Left renal cortex interstitium (tissue), 4 donors: Measurements from ENCODE around the gene UGGT1. TPM values are rescaled to one million over a fixed set of nuclear protein-coding genes. Genes with fewer than 3 reads are reported as not detected.
A peak's percentile ranks its signal among the peaks of the same experiment; 100 is the strongest.
"Not testable (repeated sequence)": the region's sequence is repeated elsewhere in the genome, so short reads cannot be mapped to it uniquely, and the experiment has no call there.

Experiments
- DNase-seq, 4 donors: peaks; one replicate each; pipeline ENCODE4 v3.0.0-alpha.2; 2013; ENCODE audit warnings: low read depth in 4 of 4, low spot score in 2 of 4, missing footprints in 1 of 4
- polyA plus RNA-seq, 4 donors: library from polyadenylated mRNA; unstranded; fragments of 120-200 nt; gene quantifications; one replicate each; pipeline ENCODE4 v1.2.1, GENCODE V29; 2013; ENCODE audit not compliant: insufficient read length in 4 of 4

Gene UGGT1
- polyA plus RNA-seq, 4 donors = 34.5 to 42.8 (median 36.5) TPM

GRCh38 chr2:128172191-128172590, 81.2 kb downstream of the UGGT1 start:
- no peak for DNase-seq

GRCh38 chr2:128174067-128174466, 83.1 kb downstream of the UGGT1 start:
- DNase-seq = not testable (repeated sequence)

- no peak for DNase-seq
Measured at GRCh38 chr2:128177315-128177714, 86.3 kb downstream of the UGGT1 start.

DNA sequence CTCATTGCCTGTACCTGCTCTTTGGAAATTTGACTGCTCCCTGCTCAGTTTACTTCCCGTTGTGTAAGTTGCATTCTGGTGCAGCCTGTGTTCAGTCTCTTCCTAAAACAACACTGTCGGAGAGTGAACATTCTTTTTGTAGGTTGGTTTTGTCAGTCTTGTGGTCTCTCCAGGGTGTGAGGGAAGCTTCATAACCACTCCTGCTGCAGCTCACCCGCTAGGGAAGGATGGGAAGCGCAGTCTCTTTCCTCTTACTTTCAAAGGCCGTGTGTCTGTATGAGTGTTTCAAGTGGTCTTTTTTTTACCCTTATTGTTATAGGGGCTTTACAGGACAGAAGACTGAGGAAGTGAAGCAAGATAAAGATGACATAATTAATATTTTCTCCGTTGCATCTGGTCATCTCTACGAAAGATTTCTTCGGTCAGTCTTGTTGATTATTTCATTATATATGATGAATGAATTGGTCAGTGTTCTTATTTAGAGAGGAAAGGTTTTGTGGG, 87.2 kb downstream of the UGGT1 start:
- no peak for DNase-seq

- DNase-seq = peak in 2 of 4 donors; percentile 18 to 21
Measured at GRCh38 chr2:128178650-128179460, 87.9 kb downstream of the UGGT1 start.

DNA sequence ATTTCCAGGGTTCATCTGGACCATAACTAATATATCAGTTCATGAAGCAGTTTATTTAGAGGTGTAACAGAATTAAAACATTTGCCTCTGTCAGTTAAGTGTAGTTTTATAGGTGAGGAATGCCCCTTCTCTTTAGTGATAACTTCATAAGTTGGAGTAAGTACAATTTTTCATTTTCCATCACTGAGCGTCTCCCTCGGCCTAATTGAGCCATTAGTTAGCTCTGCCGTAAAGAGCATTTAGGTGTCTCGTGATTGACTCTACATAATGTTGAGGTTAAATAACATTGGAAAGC, 88.4 kb downstream of the UGGT1 start:
- DNase-seq = no peak

DNA sequence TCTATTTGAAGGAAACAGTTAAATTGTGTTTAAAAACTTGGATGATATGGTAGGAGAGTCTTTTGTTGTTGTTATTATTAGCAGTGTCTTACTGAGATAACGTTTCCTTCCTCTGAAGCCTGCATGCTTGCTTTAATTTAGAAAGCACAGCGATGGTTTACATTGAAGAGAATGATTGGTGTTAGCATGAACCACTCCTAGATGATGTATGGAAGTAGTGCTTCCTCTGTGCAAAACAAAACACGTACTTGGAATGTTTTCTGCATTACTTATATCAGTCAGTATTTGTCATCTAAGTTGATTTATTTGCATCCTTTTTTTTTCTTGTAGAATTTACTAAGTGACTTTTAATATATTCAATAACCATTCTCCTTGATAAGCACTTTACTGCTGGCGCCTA, 89.0 kb downstream of the UGGT1 start:
- no peak for DNase-seq

- no peak for DNase-seq
Measured at GRCh38 chr2:128185576-128185975, 94.6 kb downstream of the UGGT1 start.

DNA sequence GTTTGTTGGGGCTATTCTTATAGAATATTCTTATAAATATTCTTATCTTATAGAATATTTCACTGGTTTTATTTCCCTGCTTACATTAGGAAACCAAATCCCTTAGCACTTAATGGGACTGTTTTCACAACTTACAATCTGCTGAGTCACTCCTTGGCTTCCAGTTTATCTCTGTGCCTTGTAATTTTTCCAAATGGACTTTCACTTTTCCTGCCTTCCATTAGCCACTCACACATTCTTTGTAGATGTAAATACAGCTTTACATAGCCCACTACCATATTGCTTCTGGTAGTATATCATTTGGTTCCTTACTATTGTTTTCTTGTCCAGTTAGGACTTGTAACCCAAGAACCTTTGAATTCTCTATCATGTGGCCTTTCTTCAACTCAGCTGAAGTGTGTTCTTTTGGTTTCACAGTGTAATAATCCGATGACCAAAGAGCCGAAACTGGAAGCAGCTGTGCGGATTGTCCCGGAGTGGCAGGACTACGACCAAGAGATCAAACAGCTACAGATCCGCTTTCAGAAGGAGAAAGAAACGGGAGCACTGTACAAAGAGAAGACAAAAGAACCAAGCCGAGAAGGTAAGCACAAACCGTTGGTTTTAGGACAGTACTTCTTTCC, 96.1 kb downstream of the UGGT1 start:
- no peak for DNase-seq

- no peak for DNase-seq
Measured at GRCh38 chr2:128195435-128195984, 104.5 kb downstream of the UGGT1 start.

DNA sequence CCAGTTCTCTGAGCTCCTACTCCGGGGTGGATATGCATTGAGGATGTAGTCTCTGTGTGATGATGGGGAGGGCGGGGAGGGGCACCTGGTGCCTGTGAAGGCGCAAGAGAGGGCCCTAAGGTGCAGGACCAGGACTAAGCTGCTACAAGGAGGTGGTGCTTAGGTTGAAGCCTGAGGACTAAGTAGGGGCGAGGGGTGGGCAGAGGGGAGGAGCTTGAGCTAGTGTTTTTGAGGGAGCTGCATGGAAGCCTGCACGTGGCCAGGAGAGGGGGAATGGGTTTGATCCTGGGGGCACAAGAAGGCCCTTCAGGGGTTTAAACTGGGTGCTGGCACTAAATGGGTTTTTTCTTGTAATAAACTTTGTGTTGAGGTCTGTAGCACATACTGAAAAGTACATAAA, 105.0 kb downstream of the UGGT1 start:
- no peak for DNase-seq

GRCh38 chr2:128196471-128196931, 105.5 kb downstream of the UGGT1 start:
- DNase-seq = no peak

DNA sequence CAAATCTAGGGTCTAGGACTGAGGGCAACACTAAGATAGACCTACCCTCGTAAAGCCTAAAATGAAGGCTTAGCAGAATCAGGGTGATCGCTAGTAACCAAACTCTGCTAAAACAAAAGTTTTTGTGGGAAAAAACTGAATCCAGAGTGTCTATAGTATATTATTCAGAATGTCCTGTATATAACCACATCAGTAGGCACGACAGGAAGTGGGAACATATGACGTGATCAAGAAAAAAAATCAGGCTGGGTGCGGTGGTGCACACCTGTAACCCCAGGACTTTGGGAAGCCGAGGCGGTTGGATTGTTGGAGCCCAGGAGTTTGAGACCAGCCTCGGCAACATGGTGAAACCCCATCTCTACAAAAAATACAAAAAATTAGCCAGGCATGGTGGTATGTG, 106.1 kb downstream of the UGGT1 start:
- no peak for DNase-seq

DNA sequence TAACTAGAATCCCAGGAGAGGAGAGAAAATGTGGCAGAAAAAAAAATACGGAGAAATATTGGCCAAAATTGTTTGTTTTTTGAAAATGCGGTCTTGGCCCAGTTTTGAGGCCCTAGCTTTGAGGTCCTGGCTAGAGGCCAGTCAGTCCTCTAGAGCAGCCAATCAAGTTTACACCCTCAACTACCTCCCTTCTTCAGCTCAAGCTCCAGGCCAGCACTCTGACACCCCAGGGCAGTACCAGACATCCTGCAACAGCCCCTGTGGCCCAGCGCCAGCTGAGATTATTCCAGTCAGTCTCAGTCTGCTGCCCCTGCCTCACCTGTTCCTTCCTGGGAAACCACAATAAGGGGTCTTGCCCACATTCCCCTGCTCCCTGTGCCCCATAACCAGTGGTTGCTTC, 107.7 kb downstream of the UGGT1 start:
- no peak for DNase-seq

DNA sequence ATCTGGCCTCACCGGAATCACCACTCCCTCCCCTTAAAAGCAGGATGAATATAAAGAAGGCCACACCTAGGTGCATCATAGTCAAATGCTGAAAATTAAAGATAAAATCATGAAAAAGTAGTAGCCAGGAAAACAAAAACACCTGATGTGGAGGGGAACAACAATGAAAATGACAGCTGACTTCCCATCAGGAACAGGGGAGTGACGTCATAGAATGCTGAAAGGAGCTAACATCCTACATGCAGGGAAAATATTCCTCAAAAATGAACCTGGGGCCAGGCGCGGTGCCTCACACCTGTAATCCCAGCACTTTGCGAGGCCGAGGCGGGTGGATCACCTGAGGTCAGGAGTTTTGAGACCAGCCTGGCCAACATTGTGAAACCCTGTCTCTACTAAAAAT, 108.1 kb downstream of the UGGT1 start:
- DNase-seq = no peak

DNA sequence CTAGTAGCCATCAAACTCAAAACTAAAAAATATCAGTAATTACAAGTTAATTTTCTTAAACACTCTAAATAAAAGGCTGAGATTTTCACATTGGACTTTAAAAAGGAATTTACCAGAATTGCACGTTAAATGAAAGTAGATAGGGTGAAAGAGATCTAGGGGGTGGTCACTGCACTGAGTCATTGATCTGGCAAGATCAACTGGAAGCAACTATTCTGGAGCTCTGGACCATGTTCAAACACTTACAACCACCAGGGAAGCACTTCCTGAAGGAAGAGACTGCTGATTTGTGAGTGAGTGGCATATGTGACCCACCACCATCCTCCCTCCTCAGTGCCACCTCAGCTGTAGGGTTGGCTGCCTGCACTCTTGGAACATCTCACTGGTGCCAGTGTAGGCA, 111.8 kb downstream of the UGGT1 start:
- no peak for DNase-seq

GRCh38 chr2:128206245-128206644, 115.2 kb downstream of the UGGT1 start:
- DNase-seq = no peak

- no peak for DNase-seq
Measured at GRCh38 chr2:128208023-128208422, 117.0 kb downstream of the UGGT1 start.

DNA sequence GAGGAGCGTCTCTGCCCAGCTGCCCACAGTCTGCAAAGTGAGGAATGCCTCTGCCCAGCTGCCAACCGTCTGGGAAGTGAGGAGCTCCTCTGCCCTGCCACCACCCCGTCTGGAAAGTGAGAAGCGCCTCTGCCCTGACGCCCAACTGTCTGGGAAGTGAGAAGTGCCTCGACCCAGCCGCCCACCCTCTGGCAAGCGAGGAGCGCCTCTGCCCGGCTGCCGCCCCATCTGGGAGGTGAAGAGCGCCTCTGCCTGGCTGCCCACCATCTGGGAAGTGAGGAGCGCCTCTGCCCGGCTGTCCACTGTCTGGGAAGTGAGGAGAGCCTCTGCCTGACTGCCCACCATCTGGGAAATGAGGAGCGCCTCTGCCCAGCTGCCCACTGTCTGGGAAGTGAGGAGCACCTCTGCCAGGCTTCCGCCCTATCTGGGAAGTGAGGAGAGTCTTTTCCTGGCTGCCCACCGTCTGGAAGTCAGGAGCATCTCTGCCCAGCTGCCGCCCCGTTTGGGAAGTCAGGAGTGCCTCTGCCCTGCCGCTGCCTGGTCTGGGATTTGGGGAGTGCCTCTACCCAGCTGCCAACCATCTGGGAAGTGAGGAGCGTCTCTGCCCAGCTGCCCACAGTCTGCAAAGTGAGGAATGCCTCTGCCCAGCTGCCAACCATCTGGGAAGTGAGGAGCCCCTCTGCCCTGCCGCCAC, 117.8 kb downstream of the UGGT1 start:
- not testable (repeated sequence) for DNase-seq

- DNase-seq = no peak
Measured at GRCh38 chr2:128214251-128214650, 123.3 kb downstream of the UGGT1 start.

DNA sequence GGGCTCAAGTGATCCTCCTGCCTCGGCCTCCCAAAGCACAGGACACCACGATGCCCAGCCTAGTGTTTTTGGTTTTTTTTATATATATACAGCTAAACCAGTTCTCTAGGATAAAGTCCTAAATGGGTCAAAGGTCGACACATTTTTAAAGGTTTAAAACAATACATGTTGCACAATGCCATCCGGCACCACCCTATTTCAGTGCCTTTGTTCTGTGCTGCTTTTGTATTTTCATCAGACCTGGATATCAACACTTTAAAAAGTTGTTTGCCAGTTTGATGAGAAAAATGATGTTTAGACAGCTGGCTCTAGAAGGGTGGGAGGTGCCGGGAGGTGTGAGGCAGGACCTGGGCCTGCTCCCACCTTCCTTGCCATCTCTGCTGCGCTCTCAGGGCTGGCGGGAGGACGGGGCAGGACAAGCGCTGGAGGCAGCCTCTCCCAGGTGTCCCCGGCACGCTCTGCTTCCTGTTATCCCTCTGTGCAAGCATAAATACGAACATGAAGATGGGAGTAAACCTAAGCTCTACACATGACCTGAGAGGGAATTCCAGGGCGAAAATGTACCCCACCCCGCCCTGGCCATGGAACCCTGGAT, 124.0 kb downstream of the UGGT1 start:
- no peak for DNase-seq
